ENCODE data around the gene PDGFRA.

PDGFRA gene

DNA sequence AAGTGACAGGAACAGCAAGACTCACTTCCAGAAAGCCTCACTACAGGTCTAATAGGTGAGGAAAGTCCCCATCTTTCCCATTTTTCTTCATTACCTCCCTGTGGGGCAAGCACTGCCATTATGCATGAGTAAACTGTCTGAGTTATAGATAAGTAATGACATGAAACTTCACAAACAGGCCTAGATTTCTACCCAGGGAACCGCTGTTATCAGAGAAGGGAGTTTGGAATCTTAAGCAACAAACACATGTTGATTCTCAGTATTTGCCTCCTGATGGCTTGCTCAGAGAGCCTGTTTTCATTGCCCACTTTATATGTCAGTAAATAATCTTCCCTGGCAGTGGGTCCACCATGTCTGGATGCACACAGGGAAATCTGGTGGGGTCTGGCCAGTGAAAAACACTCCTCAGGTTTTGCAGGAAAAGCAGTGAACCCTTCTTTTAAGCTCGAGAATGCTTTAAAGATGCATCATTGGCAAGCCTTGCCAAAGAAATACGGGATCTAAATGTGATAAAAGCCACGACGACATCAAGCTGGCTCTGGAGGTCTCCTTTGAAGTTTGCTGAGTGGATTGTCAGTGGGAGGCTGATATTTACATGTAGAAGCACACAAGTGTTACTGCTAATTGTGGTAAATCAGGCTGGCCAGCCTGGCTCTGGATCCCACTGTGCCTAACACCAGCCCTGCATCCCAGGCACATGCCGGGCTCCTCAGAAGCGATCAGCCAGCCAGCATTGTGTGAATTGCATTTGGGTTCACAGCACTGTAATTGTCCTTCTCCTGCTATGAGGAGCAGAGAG is 25.2 kb downstream of the PDGFRA start:
- no peaks in the 10 kb centered on the region for H4K20me1 ChIP-seq
- H3K4me3 ChIP-seq: no peak overlapping the region
- no peak for TF ChIP-seq Cebpa-rat (IDR thresholded peaks at IDR 0.05)
- H3K36me3 ChIP-seq: no peaks in the 10 kb centered on the region
- H3K4me2 ChIP-seq: no peak overlapping the region
- H3K9ac ChIP-seq: no peak overlapping the region
- no peaks in the 10 kb centered on the region for H3K4me1 ChIP-seq
- H3K27ac ChIP-seq: no peak overlapping the region
- H3K27me3 ChIP-seq: no peaks in the 10 kb centered on the region
- H3K9me3 ChIP-seq: peaks cover 17% of the 10 kb centered on the region

DNA sequence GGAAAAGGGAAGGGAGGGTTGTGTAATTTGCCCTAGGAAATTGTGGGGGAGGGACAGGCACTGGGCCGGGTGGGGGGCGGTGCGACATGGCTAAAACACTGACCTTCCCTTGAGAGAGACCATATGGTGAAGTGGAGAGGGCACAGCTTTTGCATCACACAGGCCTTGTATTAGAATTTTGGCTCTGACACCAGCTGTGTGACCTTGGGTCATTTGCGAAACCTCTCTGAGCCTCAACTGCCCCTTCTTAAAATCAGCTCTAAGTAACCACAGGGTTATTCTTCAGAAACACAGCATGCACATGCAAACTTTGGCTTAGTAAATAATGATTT is 25.8 kb downstream of the PDGFRA start:
- Histone ChIP-seq H3K27me3 (no peaks in the 10 kb centered on the region), H3K9ac (no peak overlapping the region), H3K4me3 (no peak overlapping the region), H3K4me2 (no peak overlapping the region), H3K4me1 (no peaks in the 10 kb centered on the region), H4K20me1 (no peaks in the 10 kb centered on the region), H3K27ac (no peak overlapping the region), H3K9me3 (peaks cover 16% of the 10 kb centered on the region), H3K36me3 (no peaks in the 10 kb centered on the region)
- TF ChIP-seq Cebpa-rat (IDR thresholded peaks at IDR 0.05): no peak

DNA sequence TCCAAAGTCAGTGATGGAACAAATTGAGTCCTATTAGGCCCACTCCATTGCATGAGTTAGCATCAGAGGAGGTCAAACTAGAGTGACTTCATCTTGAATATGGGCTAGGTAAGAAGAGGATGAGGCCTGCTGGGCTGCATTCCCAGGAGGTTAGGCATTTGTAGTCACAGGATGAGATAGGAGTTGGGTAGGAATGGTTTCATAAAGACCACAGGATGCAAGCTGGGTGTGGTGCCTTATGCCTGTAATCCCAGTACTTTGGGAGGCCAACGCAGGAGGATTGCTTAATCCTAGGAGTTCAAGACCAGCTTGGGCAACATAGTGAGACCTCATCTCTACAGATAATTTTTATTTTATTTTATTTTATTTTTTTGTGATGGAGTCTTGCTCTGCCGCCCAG is 26.8 kb downstream of the PDGFRA start:
- no peak overlapping the region for H3K27ac ChIP-seq
- no peak overlapping the region for H3K4me2 ChIP-seq
- TF ChIP-seq Cebpa-rat (IDR thresholded peaks at IDR 0.05): no peak
- H4K20me1 ChIP-seq: no peaks in the 10 kb centered on the region
- H3K9me3 ChIP-seq: peaks cover 11% of the 10 kb centered on the region
- H3K9ac ChIP-seq: no peak overlapping the region
- no peaks in the 10 kb centered on the region for H3K4me1 ChIP-seq
- H3K36me3 ChIP-seq: no peaks in the 10 kb centered on the region
- no peak overlapping the region for H3K4me3 ChIP-seq
- H3K27me3 ChIP-seq: no peaks in the 10 kb centered on the region

DNA sequence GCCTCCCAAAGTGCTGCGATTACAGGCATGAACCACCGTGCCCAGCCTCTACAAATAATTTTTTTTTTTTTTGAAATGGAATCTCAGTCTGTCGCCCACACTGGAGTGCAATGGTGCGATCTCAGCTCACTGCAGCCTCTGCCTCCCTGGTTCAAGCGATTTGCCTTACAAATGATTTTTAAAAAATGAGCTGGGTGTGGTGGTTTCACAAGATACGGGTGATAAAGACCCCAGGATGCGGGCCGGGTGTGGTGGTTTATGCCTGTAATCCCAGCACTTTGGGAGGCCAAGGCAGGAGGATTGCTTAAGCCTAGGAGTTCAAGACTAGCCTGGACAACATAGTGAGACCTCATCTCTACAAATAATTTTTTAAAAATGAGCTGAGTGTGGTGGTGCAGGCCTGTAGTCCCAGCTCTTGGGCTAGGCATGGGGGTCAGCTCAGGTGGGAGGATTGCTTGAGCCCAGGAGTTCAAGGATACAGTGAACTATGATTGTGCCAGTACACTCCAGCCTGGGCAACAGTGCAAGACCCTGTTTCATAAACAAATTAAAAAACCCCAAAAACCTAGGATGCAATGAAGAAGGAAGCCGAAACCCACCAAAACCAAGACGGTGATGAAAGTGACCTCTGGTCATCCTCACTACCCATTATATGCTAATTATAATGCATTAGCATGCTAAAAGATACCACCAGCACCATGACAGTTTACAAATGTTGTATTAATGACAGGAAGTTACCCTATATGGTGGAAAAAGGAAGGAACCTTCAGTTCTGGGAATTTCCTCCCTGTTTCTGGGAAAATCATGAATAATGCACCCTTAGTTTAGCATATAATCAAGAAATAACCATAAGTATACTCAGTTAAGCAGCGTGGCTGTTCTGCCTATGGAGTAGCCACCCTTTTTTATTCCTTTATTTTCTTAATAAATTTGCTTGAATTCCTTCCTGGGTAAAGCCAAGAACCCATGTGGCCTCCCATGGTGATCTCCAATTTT is 27.7 kb downstream of the PDGFRA start:
- Histone ChIP-seq H3K27me3 (no peaks in the 10 kb centered on the region), H3K36me3 (no peaks in the 10 kb centered on the region), H3K4me2 (no peak overlapping the region), H4K20me1 (no peaks in the 10 kb centered on the region), H3K9ac (no peak overlapping the region), H3K27ac (no peak overlapping the region), H3K4me1 (no peaks in the 10 kb centered on the region), H3K9me3 (peaks cover 2% of the 10 kb centered on the region; the same call in 1 of the 2 replicates), H3K4me3 (no peak overlapping the region)
- TF ChIP-seq Cebpa-rat (IDR thresholded peaks at IDR 0.05): no peak

DNA sequence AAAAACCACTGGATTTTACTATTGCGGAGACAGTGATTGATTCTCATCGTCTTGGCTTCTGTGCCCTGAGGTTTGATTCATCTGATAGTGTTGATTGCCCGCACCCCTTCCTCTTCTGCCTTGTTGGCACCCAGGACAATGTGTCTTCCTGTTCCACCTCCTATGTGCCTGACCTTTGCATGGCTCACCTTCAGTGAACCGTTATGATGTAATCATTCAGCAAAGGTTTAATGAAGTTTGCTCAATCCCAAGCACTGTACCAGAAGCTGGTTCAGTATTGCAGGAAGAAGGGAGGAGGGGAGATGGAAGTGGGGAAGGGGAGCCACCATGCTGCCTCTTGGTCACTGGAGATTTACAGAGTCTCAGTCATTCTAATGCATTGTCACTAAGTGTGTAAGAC is 36.3 kb downstream of the PDGFRA start:
- Histone ChIP-seq H4K20me1 (no peaks in the 10 kb centered on the region), H3K4me2 (no peak overlapping the region), H3K27me3 (no peaks in the 10 kb centered on the region), H3K27ac (no peak overlapping the region), H3K9me3 (no peaks in the 10 kb centered on the region), H3K4me3 (no peak overlapping the region), H3K36me3 (no peaks in the 10 kb centered on the region), H3K9ac (no peak overlapping the region), H3K4me1 (peaks cover 6% of the 10 kb centered on the region)
- TF ChIP-seq Cebpa-rat (IDR thresholded peaks at IDR 0.05): no peak

DNA sequence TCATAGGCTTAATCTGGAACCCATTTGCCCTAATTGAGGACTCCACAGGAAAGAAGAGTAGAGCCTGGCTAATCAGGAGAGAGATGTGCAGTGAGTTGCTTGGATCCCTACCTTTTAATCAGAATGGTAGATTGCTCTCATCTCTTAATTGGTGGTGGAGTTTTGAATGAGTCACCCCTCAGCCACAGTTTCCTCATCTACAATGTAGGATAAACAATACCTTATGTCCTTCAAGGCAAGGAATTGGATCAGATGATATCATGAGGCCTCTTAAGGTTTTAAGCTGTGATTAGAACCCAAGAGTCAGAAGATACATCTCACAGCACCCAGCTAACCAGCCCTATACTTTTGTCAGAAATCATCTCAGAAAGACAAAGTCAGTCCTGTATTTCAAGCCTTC is 39.1 kb downstream of the PDGFRA start:
- Histone ChIP-seq H3K9ac (no peak overlapping the region), H3K9me3 (no peaks in the 10 kb centered on the region), H4K20me1 (no peaks in the 10 kb centered on the region), H3K4me2 (no peak overlapping the region), H3K27ac (no peak overlapping the region), H3K27me3 (no peaks in the 10 kb centered on the region), H3K4me1 (peaks cover 6% of the 10 kb centered on the region), H3K4me3 (no peak overlapping the region), H3K36me3 (no peaks in the 10 kb centered on the region)
- no peak for TF ChIP-seq Cebpa-rat (IDR thresholded peaks at IDR 0.05)

DNA sequence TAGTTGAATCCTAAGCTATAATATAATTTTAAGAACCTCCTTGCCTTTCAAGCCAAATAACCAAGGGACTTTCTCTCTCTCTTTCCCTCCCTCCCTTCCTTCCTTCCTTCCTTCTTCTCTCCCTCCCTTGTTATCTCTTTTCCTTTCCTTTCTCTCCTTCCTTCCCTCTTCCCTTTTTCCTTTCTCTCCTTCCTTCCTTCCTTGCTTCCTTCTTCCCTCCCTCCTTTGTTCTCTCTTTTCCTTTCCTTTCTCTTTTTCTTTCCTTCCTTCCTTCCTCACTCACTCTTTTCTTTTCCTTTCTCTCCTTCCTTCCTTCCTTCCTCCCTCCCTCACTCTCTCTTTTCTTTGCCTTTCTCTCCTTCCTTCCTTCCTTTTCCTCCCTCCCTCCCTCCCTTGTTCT is 42.4 kb downstream of the PDGFRA start:
- no peak overlapping the region for H3K4me2 ChIP-seq
- H3K27me3 ChIP-seq: no peaks in the 10 kb centered on the region
- no peak overlapping the region for H3K27ac ChIP-seq
- TF ChIP-seq Cebpa-rat (IDR thresholded peaks at IDR 0.05): no peak
- H4K20me1 ChIP-seq: no peaks in the 10 kb centered on the region
- no peaks in the 10 kb centered on the region for H3K9me3 ChIP-seq
- H3K4me3 ChIP-seq: no peak overlapping the region
- no peaks in the 10 kb centered on the region for H3K36me3 ChIP-seq
- H3K9ac ChIP-seq: no peak overlapping the region
- no peaks in the 10 kb centered on the region for H3K4me1 ChIP-seq

DNA sequence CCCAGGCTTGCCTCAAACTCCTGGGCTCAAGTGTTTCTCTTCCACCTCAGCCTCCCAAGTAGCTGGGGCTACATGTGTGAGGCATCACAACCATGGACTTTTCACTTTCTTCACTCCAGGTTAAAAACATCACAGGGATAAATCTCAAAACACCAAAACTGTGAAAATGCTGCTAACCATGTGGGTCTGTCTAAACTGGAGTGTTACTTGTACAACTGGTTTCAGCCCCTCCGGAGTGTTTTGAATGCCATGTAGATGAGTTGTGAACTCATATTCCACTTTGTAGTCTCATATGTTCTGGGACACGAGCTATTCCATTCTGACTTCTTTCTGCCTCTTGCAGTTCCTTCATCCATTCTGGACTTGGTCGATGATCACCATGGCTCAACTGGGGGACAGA is 43.0 kb downstream of the PDGFRA start:
- H3K4me2 ChIP-seq: no peak overlapping the region
- no peaks in the 10 kb centered on the region for H3K4me1 ChIP-seq
- no peaks in the 10 kb centered on the region for H3K36me3 ChIP-seq
- H3K9me3 ChIP-seq: no peaks in the 10 kb centered on the region
- TF ChIP-seq Cebpa-rat (IDR thresholded peaks at IDR 0.05): no peak
- no peak overlapping the region for H3K4me3 ChIP-seq
- no peaks in the 10 kb centered on the region for H4K20me1 ChIP-seq
- H3K27ac ChIP-seq: no peak overlapping the region
- H3K9ac ChIP-seq: no peak overlapping the region
- no peaks in the 10 kb centered on the region for H3K27me3 ChIP-seq

DNA sequence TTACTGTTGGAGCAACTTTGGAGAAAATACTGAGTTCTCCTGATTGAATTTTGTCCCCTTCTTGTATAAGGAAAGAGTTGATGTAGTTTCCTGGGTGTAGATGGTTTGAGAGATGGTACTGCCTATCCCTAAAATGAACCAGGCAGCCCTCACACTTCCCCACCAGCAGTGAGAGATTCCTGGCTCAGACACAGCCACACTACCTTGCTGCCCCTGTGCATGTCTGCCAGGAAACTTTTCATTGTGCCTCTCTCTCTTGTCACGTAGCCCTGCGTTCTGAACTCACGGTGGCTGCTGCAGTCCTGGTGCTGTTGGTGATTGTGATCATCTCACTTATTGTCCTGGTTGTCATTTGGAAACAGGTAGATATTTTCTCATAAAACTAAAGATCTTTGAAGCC is 45.2 kb downstream of the PDGFRA start:
- Histone ChIP-seq H3K4me2 (no peak overlapping the region), H3K9me3 (no peaks in the 10 kb centered on the region), H3K27ac (no peak overlapping the region), H4K20me1 (no peaks in the 10 kb centered on the region), H3K4me3 (no peak overlapping the region), H3K27me3 (no peaks in the 10 kb centered on the region), H3K9ac (no peak overlapping the region), H3K4me1 (no peaks in the 10 kb centered on the region), H3K36me3 (no peaks in the 10 kb centered on the region)
- no peak for TF ChIP-seq Cebpa-rat (IDR thresholded peaks at IDR 0.05)
